Measurements from ENCODE around the gene PRR36. TPM values are rescaled to one million over a fixed set of nuclear protein-coding genes. Genes with fewer than 3 reads are reported as not detected.

Gene PRR36
- total RNA-seq, 5 donors from 2014 or later (not counting 1 experiment from before 2014, with no cell fraction given), result 0.28 to 0.85 (median 0.36) TPM

DNA sequence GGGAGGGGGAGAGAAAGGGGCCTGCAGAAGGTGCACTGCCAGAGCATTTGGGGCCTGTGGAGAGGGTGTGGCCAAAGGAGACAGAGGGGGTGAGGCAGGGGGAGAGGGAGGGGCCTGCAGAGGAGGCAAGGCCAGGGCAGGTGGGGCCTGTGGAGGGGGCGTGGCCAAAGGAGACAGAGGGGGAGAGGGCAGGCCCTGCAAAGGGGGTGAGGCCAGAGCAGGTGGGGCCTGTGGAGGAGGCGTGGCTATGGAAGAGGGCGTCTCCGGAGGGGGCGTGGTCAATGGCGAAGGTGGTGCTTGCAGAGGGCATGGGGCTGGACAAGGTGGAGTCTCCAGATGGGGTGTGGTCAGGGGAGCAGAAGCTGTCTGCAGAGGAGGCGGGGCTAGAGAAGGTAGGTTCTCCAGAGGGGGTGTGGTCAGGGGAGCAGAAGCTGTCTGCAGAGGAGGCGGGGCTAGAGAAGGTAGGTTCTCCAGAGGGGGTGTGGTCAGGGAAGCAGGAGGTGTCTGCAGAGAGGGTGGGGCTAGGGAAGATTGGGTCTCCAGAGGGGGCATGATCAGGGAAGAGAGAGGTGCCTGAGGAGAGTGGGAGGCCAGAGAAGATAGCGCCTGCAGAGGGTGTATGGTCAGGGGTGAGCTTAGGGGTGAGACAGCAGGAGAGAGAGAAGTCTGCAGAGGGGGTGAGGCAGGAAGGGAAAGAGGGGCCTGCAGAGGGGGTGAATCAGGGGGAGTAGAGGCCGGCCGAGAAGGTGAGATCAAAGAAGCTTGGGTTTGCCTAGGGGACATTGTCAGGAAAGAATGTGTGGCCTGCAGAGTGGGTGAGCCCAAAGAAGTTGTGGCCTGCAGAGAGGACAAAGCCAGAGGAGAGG is 3.4 kb downstream of the PRR36 start:
- ChIA-PET CTCF (interaction anchor here in 1 of 2 donors (0.6 to 0.8 kb wide), 3 partner anchors 33 to 74 kb away, joined by 3 to 9 read pairs (median 3); partner anchors contain the start of gene MAP2K7), POLR2A (no interaction called here)
- Mint-ChIP-seq H3K9me3 (no peaks in the 10 kb centered on the region), H3K27me3 (peaks cover 13 to 17% of the 10 kb centered on the region in 2 donors), H3K36me3 (no peaks in the 10 kb centered on the region), H3K27ac (no peak overlapping the region), H3K4me3 (peak overlapping the region; percentile 40 to 80 (median 41)), H3K4me1 (peaks cover 26 to 38% (median 32%) of the 10 kb centered on the region in 3 donors)
- DNase-seq (peak in 31 of 35 experiments; percentile 39 to 70 (median 56)), ATAC-seq (replicated peaks in 1 of 4) (no peak)
- Histone ChIP-seq H3K9me3 (no peaks in the 10 kb centered on the region), H3K27ac (ENCODE audit: low read length) (no peak overlapping the region), H3K36me3 (ENCODE audit: control insufficient read depth in 2 of 2, extremely low read depth in 1 of 2, insufficient read depth in 1 of 2, low read length in 1 of 2) (no peaks in the 10 kb centered on the region), H3K4me1 (ENCODE audit: control insufficient read depth in 1 of 2, extremely low read depth in 1 of 2, insufficient read depth in 2 of 2, low read length in 2 of 2) (peaks cover 5 to 63% of the 10 kb centered on the region in 2 experiments), H3K4me3 (ENCODE audit: control insufficient read depth in 1 of 2, extremely low read depth in 1 of 2, low read length in 1 of 2) (no peak overlapping the region), H3K27me3 (replicated peaks in 1 of 2; ENCODE audit: control insufficient read depth in 2 of 2, extremely low read depth in 1 of 2, insufficient read depth in 2 of 2, low read length in 1 of 2) (peaks cover 0 to 71% of the 10 kb centered on the region in 2 experiments)
- 45% methylated on average over 10 of the region's 11 CpGs for WGBS (ENCODE audit: insufficient coverage)

DNA sequence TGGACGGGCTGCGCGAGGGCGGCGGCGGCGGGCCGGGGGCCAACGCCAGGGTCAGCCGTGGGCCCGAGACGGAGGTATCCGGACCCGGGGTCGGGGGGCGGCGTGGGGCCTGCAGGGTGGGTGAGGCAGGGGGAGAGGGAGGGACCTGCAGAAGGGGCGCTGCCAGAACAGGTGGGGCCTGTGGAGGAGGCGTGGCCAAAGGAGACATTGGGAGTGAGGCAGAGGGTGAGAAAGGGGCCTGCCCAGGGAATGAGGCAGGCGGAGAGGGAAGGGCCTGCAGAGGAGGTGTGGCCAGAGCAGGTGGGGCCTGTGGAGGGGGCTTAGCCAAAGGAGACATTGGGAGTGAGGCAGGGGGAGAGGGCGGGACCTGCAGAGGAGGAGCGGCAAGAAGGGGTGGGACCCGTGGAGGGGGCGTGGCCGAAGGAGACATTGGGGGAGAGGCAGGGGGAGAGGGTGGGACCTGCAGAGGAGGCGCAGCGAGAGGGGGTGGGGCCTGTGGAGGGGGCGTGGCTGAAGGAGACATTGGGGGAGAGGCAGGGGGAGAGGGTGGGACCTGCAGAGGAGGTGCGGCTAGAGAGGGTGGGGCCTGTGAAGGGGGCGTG is 4.2 kb downstream of the PRR36 start:
- POLR2A ChIA-PET, result interaction anchor here (0.6 to 0.9 kb wide), 2 partner anchors 30 to 1965 kb away, joined by 3 to 4 read pairs; no protein-coding TSS in a partner anchor

DNA sequence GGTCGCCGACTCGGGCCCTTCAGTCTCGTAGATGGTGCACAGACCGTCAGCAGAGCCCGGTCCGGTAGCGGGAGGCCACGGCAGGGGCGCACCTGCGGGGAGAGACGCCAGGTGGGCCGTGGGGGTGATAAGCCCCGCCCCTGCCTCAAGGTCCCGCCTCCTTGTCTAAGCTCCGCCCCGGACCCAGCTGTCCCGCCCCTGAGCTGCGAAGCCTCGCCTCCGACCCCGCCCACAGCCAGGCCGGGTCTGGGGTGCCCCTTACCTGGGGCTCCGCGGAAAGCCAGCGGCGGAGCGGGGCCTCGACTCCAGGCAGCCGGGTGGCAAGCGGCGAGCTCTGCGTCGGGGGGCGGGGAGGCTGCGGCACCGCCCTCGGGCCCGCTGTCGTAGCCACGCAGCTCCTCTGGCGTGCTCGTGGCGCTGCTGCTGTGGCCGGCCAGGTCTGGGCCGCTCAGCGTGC is 4.7 kb downstream of the PRR36 start:
- H3K4me1 Mint-ChIP-seq, result peaks cover 36 to 44% (median 37%) of the 10 kb centered on the region in 3 donors
- ATAC-seq (replicated peaks in 1 of 4) (peak; percentile 70 to 80 (median 74)), DNase-seq (peak; percentile 52 to 91 (median 75))
- Histone ChIP-seq H3K9me3 (no peaks in the 10 kb centered on the region), H3K27ac (ENCODE audit: low read length) (no peak overlapping the region), H3K4me3 (ENCODE audit: control insufficient read depth in 1 of 2, extremely low read depth in 1 of 2, low read length in 1 of 2) (peak overlapping the region; percentile 15 to 43), H3K27me3 (replicated peaks in 1 of 2; ENCODE audit: control insufficient read depth in 2 of 2, extremely low read depth in 1 of 2, insufficient read depth in 2 of 2, low read length in 1 of 2) (peaks cover 0 to 73% of the 10 kb centered on the region in 2 experiments), H3K4me1 (ENCODE audit: control insufficient read depth in 1 of 2, extremely low read depth in 1 of 2, insufficient read depth in 2 of 2, low read length in 2 of 2) (peaks cover 3 to 68% of the 10 kb centered on the region in 2 experiments), H3K36me3 (ENCODE audit: control insufficient read depth in 2 of 2, extremely low read depth in 1 of 2, insufficient read depth in 1 of 2, low read length in 1 of 2) (no peaks in the 10 kb centered on the region)
- H3K36me3 Mint-ChIP-seq, result no peaks in the 10 kb centered on the region
- under 1% methylated on average over 47 of the region's 47 CpGs for WGBS (ENCODE audit: insufficient coverage)
- peak overlapping the region; percentile 67 to 80 (median 68) for H3K4me3 Mint-ChIP-seq
- H3K9me3 Mint-ChIP-seq, result no peaks in the 10 kb centered on the region
- H3K27ac Mint-ChIP-seq, result no peak overlapping the region
- CTCF ChIA-PET, result interaction anchor here (0.6 to 1.9 kb wide), 17 partner anchors 9 to 800 kb away, joined by 3 to 32 read pairs (median 4); partner anchors contain the start of genes CERS4 (in 1 of the 2), MAP2K7 (in 1 of the 2), PNPLA6 (in 1 of the 2) and SNAPC2 (in 1 of the 2)
- POLR2A ChIA-PET, result interaction anchor here (0.5 to 0.9 kb wide), 4 partner anchors 30 to 1965 kb away, joined by 3 to 5 read pairs (median 4); no protein-coding TSS in a partner anchor
- H3K27me3 Mint-ChIP-seq, result peaks cover 17 to 24% of the 10 kb centered on the region in 2 donors

More for the DNA sequence above, 4.2 kb downstream of the PRR36 start:
- 15% methylated on average over 20 of the region's 30 CpGs for WGBS (ENCODE audit: insufficient coverage)
- peak in 33 of 35 experiments; percentile 23 to 73 (median 63) for DNase-seq
- Histone ChIP-seq H3K36me3 (ENCODE audit: control insufficient read depth in 2 of 2, extremely low read depth in 1 of 2, insufficient read depth in 1 of 2, low read length in 1 of 2) (no peaks in the 10 kb centered on the region), H3K27ac (ENCODE audit: low read length) (no peak overlapping the region), H3K4me3 (ENCODE audit: control insufficient read depth in 1 of 2, extremely low read depth in 1 of 2, low read length in 1 of 2) (peak overlapping the region; percentile 15 to 23), H3K27me3 (replicated peaks in 1 of 2; ENCODE audit: control insufficient read depth in 2 of 2, extremely low read depth in 1 of 2, insufficient read depth in 2 of 2, low read length in 1 of 2) (peaks cover 0 to 73% of the 10 kb centered on the region in 2 experiments), H3K4me1 (ENCODE audit: control insufficient read depth in 1 of 2, extremely low read depth in 1 of 2, insufficient read depth in 2 of 2, low read length in 2 of 2) (peaks cover 5 to 68% of the 10 kb centered on the region in 2 experiments), H3K9me3 (no peaks in the 10 kb centered on the region)
- Mint-ChIP-seq H3K27ac (peak overlapping the region in 1 of 2 donors; percentile 48), H3K36me3 (no peaks in the 10 kb centered on the region), H3K4me1 (peaks cover 33 to 44% (median 37%) of the 10 kb centered on the region in 3 donors), H3K27me3 (peaks cover 17 to 20% of the 10 kb centered on the region in 2 donors), H3K4me3 (peak overlapping the region; percentile 60 to 80 (median 64)), H3K9me3 (no peaks in the 10 kb centered on the region)
- peak; percentile 3 to 32 (median 16) for ATAC-seq (replicated peaks in 1 of 4)
- CTCF ChIA-PET, result interaction anchor here (0.6 to 1.9 kb wide), 15 partner anchors 9 to 801 kb away, joined by 3 to 32 read pairs (median 4); partner anchors contain the start of genes MAP2K7 (in 1 of the 2), PNPLA6 (in 1 of the 2), SNAPC2 (in 1 of the 2) and TIMM44 (in 1 of the 2)

DNA sequence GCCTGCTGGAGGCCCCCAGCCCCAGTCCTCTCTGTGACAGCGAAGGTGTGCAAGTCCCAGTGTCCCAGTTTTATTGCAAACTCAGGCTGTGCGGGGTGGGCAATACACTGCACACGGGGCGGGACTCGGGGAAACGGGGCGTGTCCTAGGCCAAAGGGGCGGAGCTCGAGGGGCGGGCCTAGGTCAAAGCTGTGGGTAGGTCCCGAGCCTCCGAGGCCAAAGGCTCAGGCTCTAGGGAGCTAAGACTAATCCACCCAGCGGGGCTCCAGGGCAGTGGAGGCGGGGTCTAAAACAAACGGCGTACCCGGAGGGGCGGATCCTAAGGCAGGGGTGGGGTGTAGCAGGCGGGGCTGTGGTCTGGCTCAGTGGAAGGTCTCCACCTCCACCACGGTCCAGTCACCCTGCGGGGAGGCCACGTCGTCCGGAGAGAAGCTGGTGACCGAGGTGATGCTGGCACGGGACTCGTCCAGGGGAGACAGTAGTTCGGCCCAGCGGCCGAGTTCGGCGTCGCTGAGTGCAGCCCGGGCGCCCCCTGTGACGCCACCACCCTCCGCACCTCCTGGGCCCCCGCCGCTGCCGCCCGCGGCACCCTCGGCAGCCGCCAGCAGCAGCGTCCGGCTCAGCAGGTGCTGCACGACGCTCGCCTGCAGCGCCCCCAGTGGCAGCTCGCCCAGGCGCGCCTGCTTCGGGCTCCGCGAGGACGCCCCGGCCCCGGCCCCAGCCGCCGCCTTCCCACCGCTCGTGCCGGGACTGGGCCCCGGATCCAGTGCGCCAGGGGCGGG is 5.3 kb downstream of the PRR36 start:
- Mint-ChIP-seq H3K27ac (peak overlapping the region; percentile 23 to 88), H3K4me3 (peak overlapping the region; percentile 75 to 80 (median 76)), H3K36me3 (no peaks in the 10 kb centered on the region), H3K4me1 (peaks cover 35 to 48% (median 37%) of the 10 kb centered on the region in 3 donors), H3K27me3 (peaks cover 17 to 24% of the 10 kb centered on the region in 2 donors), H3K9me3 (no peaks in the 10 kb centered on the region)
- no peaks in the 10 kb centered on the region for H3K9me3 ChIP-seq
- peaks cover 0 to 75% of the 10 kb centered on the region in 2 experiments for H3K27me3 ChIP-seq (replicated peaks in 1 of 2; ENCODE audit: control insufficient read depth in 2 of 2, extremely low read depth in 1 of 2, insufficient read depth in 2 of 2, low read length in 1 of 2)
- peak overlapping the region; percentile 76 for H3K27ac ChIP-seq (ENCODE audit: low read length)
- ChIA-PET CTCF (interaction anchor here (0.7 to 1.9 kb wide), 16 partner anchors 8 to 800 kb away, joined by 3 to 32 read pairs (median 4); partner anchors contain the start of genes CERS4 (in 1 of the 2), MAP2K7 (in 1 of the 2), PNPLA6 (in 1 of the 2) and SNAPC2 (in 1 of the 2)), POLR2A (interaction anchor here (0.5 to 0.9 kb wide), 6 partner anchors 18 to 1910 kb away, joined by 3 to 5 read pairs (median 4); partner anchors contain the start of gene SNAPC2 (in 1 of the 2))
- peaks cover 3 to 65% of the 10 kb centered on the region in 2 experiments for H3K4me1 ChIP-seq (ENCODE audit: control insufficient read depth in 1 of 2, extremely low read depth in 1 of 2, insufficient read depth in 2 of 2, low read length in 2 of 2)
- H3K36me3 ChIP-seq (ENCODE audit: control insufficient read depth in 2 of 2, extremely low read depth in 1 of 2, insufficient read depth in 1 of 2, low read length in 1 of 2), result no peaks in the 10 kb centered on the region
- peak overlapping the region; percentile 58 to 59 for H3K4me3 ChIP-seq (ENCODE audit: control insufficient read depth in 1 of 2, extremely low read depth in 1 of 2, low read length in 1 of 2)
- ATAC-seq (replicated peaks in 1 of 4), result peak; percentile 74 to 85 (median 83)
- DNase-seq, result peak; percentile 70 to 96 (median 82)
- WGBS (ENCODE audit: insufficient coverage), result under 1% methylated on average over 66 of the region's 67 CpGs

DNA sequence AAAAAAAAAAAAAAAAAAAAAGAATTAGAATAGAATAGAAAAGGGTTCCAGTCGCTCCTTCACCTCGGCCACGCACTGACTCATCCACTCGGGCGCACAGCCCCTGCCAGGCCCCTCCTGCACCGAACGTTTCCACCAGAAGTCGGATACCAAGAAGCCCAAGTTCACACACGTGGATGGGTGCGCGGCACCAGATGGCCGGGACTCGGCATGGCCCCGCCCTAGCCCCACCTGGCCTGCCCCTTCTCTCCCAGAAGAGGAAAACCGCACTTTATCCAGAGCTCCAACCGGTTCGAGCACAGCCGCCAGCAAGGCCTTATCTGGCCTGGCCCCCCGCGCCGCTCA is 5.9 kb downstream of the PRR36 start:
- POLR2A ChIA-PET, result interaction anchor here in 1 of 2 donors (0.5 kb wide), 1 partner anchor 52 kb away, joined by 5 read pairs; the partner anchor contains the start of gene SNAPC2
- peaks cover 17 to 22% of the 10 kb centered on the region in 2 donors for H3K27me3 Mint-ChIP-seq
- peak overlapping the region; percentile 75 to 80 (median 76) for H3K4me3 Mint-ChIP-seq
- DNase-seq (peak in 1 of 35 experiments; percentile 18), ATAC-seq (replicated peaks in 1 of 4) (no peak)
- H3K4me1 ChIP-seq (ENCODE audit: control insufficient read depth in 1 of 2, extremely low read depth in 1 of 2, insufficient read depth in 2 of 2, low read length in 2 of 2), result peaks cover 3 to 61% of the 10 kb centered on the region in 2 experiments
- no peaks in the 10 kb centered on the region for H3K9me3 ChIP-seq
- peak overlapping the region; percentile 76 for H3K27ac ChIP-seq (ENCODE audit: low read length)
- H3K36me3 Mint-ChIP-seq, result no peaks in the 10 kb centered on the region
- H3K36me3 ChIP-seq (ENCODE audit: control insufficient read depth in 2 of 2, extremely low read depth in 1 of 2, insufficient read depth in 1 of 2, low read length in 1 of 2), result no peaks in the 10 kb centered on the region
- peak overlapping the region; percentile 52 to 59 for H3K4me3 ChIP-seq (ENCODE audit: control insufficient read depth in 1 of 2, extremely low read depth in 1 of 2, low read length in 1 of 2)
- CTCF ChIA-PET, result interaction anchor here (1.0 to 1.9 kb wide), 5 partner anchors 9 to 300 kb away, joined by 3 to 32 read pairs (median 6); partner anchors contain the start of genes SNAPC2 (in 1 of the 2), TIMM44 (in 1 of the 2) and TRAPPC5 (in 1 of the 2)
- no peak overlapping the region for H3K27ac Mint-ChIP-seq
- H3K27me3 ChIP-seq (replicated peaks in 1 of 2; ENCODE audit: control insufficient read depth in 2 of 2, extremely low read depth in 1 of 2, insufficient read depth in 2 of 2, low read length in 1 of 2), result peaks cover 0 to 75% of the 10 kb centered on the region in 2 experiments
- peaks cover 33 to 48% (median 37%) of the 10 kb centered on the region in 3 donors for H3K4me1 Mint-ChIP-seq
- no peaks in the 10 kb centered on the region for H3K9me3 Mint-ChIP-seq
- 13% methylated on average over 20 of the region's 21 CpGs for WGBS (ENCODE audit: insufficient coverage)

All from T-cell (primary cell).